ENCODE measurements around the gene SLC25A3. TPM values are rescaled to one million over a fixed set of nuclear protein-coding genes. Genes with fewer than 3 reads are reported as not detected.

The SLC25A3 gene
- total and polyA plus RNA-seq, 2 of the 13 experiments (the other 11 are each of a cell fraction or from before 2014, with no cell fraction given): 292 to 829 TPM

DNA sequence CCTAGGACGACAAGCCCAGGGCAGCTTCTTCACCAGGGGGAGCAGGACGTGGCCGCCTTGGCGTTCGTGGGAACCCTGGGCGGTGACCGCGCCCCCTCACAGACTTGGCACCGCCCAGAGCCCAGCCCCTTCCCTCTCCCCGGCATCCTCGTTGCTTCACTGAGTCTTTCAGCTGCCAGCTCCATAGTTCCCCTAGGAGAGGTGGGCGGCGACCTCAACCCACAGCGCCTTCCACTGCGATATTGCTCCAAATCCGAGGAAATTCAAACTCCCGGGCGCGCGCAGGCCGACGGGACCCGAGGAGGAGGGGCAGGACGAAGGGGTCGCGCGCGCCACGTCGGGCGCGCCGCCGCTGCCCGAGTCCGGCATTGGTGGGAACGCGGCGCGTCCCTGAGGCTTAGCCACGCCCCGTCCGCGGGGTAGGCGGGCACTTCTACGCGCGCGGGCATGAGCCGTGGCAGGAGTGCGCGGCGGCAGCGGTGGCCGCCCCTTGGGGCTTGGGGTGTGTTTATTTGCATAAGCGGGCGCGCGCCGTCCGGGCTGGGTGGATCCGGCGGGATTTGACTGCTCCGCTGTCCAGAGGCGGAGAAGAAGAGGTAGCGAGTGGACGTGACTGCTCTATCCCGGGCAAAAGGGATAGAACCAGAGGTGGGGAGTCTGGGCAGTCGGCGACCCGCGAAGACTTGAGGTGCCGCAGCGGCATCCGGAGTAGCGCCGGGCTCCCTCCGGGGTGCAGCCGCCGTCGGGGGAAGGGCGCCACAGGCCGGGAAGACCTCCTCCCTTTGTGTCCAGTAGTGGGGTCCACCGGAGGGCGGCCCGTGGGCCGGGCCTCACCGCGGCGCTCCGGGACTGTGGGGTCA lies 51.5 kb downstream of the SLC25A3 start, which contains the start of the genes APAF1 and IKBIP (continued):
- no peak for TF ChIP-seq HCFC1 (IDR thresholded peaks at IDR 0.05; ENCODE audit: low read depth, low read length)
- peak; percentile 41; the same call in 1 of the 2 replicates for TF ChIP-seq MEIS1 (CRISPR knock-in tag; IDR thresholded peaks at IDR 0.05; ENCODE audit: borderline replicate concordance)
- TF ChIP-seq ZNF768 (CRISPR knock-in tag; IDR thresholded peaks at IDR 0.05): no peak
- TF ChIP-seq, protein P1, sequence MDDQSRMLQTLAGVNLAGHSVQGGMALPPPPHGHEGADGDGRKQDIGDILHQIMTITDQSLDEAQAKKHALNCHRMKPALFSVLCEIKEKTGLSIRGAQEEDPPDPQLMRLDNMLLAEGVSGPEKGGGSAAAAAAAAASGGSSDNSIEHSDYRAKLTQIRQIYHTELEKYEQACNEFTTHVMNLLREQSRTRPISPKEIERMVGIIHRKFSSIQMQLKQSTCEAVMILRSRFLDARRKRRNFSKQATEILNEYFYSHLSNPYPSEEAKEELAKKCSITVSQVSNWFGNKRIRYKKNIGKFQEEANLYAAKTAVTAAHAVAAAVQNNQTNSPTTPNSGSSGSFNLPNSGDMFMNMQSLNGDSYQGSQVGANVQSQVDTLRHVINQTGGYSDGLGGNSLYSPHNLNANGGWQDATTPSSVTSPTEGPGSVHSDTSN (CRISPR knock-in tag; IDR thresholded peaks at IDR 0.05; ENCODE audit: borderline replicate concordance): no peak
- TF ChIP-seq KLF15 (CRISPR knock-in tag; IDR thresholded peaks at IDR 0.05; ENCODE audit: borderline replicate concordance): no peak
- TF ChIP-seq, protein P2, sequence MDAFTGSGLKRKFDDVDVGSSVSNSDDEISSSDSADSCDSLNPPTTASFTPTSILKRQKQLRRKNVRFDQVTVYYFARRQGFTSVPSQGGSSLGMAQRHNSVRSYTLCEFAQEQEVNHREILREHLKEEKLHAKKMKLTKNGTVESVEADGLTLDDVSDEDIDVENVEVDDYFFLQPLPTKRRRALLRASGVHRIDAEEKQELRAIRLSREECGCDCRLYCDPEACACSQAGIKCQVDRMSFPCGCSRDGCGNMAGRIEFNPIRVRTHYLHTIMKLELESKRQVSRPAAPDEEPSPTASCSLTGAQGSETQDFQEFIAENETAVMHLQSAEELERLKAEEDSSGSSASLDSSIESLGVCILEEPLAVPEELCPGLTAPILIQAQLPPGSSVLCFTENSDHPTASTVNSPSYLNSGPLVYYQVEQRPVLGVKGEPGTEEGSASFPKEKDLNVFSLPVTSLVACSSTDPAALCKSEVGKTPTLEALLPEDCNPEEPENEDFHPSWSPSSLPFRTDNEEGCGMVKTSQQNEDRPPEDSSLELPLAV (CRISPR knock-in tag; conservative IDR thresholded peaks at IDR 0.05; ENCODE audit: low read depth): no peak
- TF ChIP-seq ZNF577 (CRISPR knock-in tag; IDR thresholded peaks at IDR 0.05; ENCODE audit: borderline replicate concordance, low read depth): no peak
- TF ChIP-seq, protein P3, sequence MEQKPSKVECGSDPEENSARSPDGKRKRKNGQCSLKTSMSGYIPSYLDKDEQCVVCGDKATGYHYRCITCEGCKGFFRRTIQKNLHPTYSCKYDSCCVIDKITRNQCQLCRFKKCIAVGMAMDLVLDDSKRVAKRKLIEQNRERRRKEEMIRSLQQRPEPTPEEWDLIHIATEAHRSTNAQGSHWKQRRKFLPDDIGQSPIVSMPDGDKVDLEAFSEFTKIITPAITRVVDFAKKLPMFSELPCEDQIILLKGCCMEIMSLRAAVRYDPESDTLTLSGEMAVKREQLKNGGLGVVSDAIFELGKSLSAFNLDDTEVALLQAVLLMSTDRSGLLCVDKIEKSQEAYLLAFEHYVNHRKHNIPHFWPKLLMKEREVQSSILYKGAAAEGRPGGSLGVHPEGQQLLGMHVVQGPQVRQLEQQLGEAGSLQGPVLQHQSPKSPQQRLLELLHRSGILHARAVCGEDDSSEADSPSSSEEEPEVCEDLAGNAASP (CRISPR knock-in tag; IDR thresholded peaks at IDR 0.05; ENCODE audit: borderline replicate concordance): no peak
- no peak for TF ChIP-seq ERF (CRISPR knock-in tag; IDR thresholded peaks at IDR 0.05)
- TF ChIP-seq, protein P4, sequence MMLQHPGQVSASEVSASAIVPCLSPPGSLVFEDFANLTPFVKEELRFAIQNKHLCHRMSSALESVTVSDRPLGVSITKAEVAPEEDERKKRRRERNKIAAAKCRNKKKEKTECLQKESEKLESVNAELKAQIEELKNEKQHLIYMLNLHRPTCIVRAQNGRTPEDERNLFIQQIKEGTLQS (CRISPR knock-in tag; IDR thresholded peaks at IDR 0.05): 0 out of 2 replicates have a peak, but pooled peaks have one; percentile 36
- TF ChIP-seq ZNF441 (CRISPR knock-in tag; IDR thresholded peaks at IDR 0.05; ENCODE audit: borderline replicate concordance): no peak
- TF ChIP-seq TBX2 (CRISPR knock-in tag; IDR thresholded peaks at IDR 0.05; ENCODE audit: borderline replicate concordance): 0 out of 2 replicates have a peak, but pooled peaks have one; percentile 54
- TF ChIP-seq SNAI1 (CRISPR knock-in tag; IDR thresholded peaks at IDR 0.05; ENCODE audit: borderline replicate concordance): peak; percentile 74; the same call in 1 of the 2 replicates
- TF ChIP-seq, protein P5, sequence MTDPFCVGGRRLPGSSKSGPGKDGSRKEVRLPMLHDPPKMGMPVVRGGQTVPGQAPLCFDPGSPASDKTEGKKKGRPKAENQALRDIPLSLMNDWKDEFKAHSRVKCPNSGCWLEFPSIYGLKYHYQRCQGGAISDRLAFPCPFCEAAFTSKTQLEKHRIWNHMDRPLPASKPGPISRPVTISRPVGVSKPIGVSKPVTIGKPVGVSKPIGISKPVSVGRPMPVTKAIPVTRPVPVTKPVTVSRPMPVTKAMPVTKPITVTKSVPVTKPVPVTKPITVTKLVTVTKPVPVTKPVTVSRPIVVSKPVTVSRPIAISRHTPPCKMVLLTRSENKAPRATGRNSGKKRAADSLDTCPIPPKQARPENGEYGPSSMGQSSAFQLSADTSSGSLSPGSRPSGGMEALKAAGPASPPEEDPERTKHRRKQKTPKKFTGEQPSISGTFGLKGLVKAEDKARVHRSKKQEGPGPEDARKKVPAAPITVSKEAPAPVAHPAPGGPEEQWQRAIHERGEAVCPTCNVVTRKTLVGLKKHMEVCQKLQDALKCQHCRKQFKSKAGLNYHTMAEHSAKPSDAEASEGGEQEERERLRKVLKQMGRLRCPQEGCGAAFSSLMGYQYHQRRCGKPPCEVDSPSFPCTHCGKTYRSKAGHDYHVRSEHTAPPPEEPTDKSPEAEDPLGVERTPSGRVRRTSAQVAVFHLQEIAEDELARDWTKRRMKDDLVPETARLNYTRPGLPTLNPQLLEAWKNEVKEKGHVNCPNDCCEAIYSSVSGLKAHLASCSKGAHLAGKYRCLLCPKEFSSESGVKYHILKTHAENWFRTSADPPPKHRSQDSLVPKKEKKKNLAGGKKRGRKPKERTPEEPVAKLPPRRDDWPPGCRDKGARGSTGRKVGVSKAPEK (CRISPR knock-in tag; IDR thresholded peaks at IDR 0.05; ENCODE audit: borderline replicate concordance): no peak
- TF ChIP-seq GTF3A (CRISPR knock-in tag; conservative IDR thresholded peaks at IDR 0.05): no peak
- no peak for TF ChIP-seq HDAC6 (IDR thresholded peaks at IDR 0.05; ENCODE audit: low read depth, low read length)
- no peak for TF ChIP-seq PCBP2 (optimal IDR thresholded peaks at IDR 0.05; ENCODE audit: low read depth, low read length, poor library complexity, severe bottlenecking)
- no peak; the same call in 1 of the 2 replicates for TF ChIP-seq ZBTB7B (CRISPR knock-in tag; IDR thresholded peaks at IDR 0.05)
- TF ChIP-seq KDM5A (IDR thresholded peaks at IDR 0.05; ENCODE audit: borderline replicate concordance, low read length): peak; percentile 85; the same call in 1 of the 2 replicates
- TF ChIP-seq KDM2A (CRISPR knock-in tag; IDR thresholded peaks at IDR 0.05; ENCODE audit: borderline replicate concordance, low read depth): no peak; the same call in 1 of the 2 replicates
- no peak for TF ChIP-seq CENPT (CRISPR knock-in tag; IDR thresholded peaks at IDR 0.05; ENCODE audit: low read depth)

All from HepG2 (cell line).